ENCODE results near the gene CFAP119.
A peak's percentile ranks its signal among the peaks of the same experiment; 100 is the strongest.

Gene CFAP119

GRCh38 chr16:30780549-30780948 is 18.7 kb upstream of the CFAP119 start:
- no peak for DNase-seq

- no peak for DNase-seq
These were observed 18.2 kb upstream of the CFAP119 start for GRCh38 chr16:30780021-30780420.

- no peak for DNase-seq
These were observed 17.7 kb upstream of the CFAP119 start for GRCh38 chr16:30779596-30779995.

GRCh38 chr16:30778549-30779244 is 16.8 kb upstream of the CFAP119 start:
- no peak for DNase-seq

GRCh38 chr16:30777591-30778297 is 15.9 kb upstream of the CFAP119 start:
- DNase-seq: no peak

- peak; percentile 73 to 86 for DNase-seq
These were observed 13.7 kb upstream of the CFAP119 start for GRCh38 chr16:30775392-30776188.

- no peak for DNase-seq
These were observed 13.2 kb upstream of the CFAP119 start for GRCh38 chr16:30775131-30775391.

- no peak for DNase-seq
These were observed 12.7 kb upstream of the CFAP119 start for GRCh38 chr16:30774367-30775130.

GRCh38 chr16:30773826-30774225 is 12.0 kb upstream of the CFAP119 start:
- DNase-seq: no peak

- DNase-seq: no peak
These were observed 9.9 kb upstream of the CFAP119 start for GRCh38 chr16:30771726-30772125.

GRCh38 chr16:30769379-30770089 is 7.7 kb upstream of the CFAP119 start:
- peak in 1 of 2 experiments; percentile 31 for DNase-seq

- DNase-seq: no peak
These were observed 6.8 kb upstream of the CFAP119 start for GRCh38 chr16:30768583-30769181.

- no peak for DNase-seq
These were observed 6.1 kb upstream of the CFAP119 start for GRCh38 chr16:30767767-30768465.

- DNase-seq: no peak
These were observed 5.0 kb upstream of the CFAP119 start for GRCh38 chr16:30766933-30767284.

- DNase-seq: no peak
These were observed 4.5 kb upstream of the CFAP119 start for GRCh38 chr16:30766206-30766932.

- no peak for DNase-seq
These were observed 3.1 kb upstream of the CFAP119 start for GRCh38 chr16:30764816-30765465.

- no peak for DNase-seq
These were observed 2.2 kb upstream of the CFAP119 start for GRCh38 chr16:30764086-30764485.

- no peak for DNase-seq
These were observed 1.3 kb upstream of the CFAP119 start for GRCh38 chr16:30762991-30763725.

GRCh38 chr16:30761427-30761927 is 385 bp downstream of the CFAP119 start:
- DNase-seq: peak; percentile 35 to 76

Data from NCI-H524 (cell line).